IMR-90 (cell line): Measurements from ENCODE around the gene SLC39A11. TPM values are rescaled to one million over a fixed set of nuclear protein-coding genes. Genes with fewer than 3 reads are reported as not detected.

ENCODE experiments used
- ATAC-seq: fragments of 200-7000 bp; cut with Tn5 transposase; 2 replicates; pipeline ENCODE4 v1.9.1; 2020; ENCODE audit warnings: low read depth, mild to moderate bottlenecking, moderate library complexity
- BruUV-seq: library from RNA; stranded (reverse); fragments of 400-500 nt; replicated peaks from 2 replicates; lab custom pipeline; 2021; lab: Mats Ljungman, UMichigan
- CTCF ChIA-PET: fragments of 300-600 bp; formaldehyde crosslinking; extraction: SDS; loops from one replicate; lab custom pipeline; 2021; ENCODE audit warnings: antibody characterized with exemption; lab: Yijun Ruan, JAX
- POLR2A ChIA-PET: fragments of 300-600 bp; sonication (Branson Sonifier 250); formaldehyde crosslinking; loops from one replicate; lab custom pipeline; 2022; ENCODE audit warnings: antibody characterized with exemption; ENCODE audit not compliant: unreplicated experiment; lab: Charles Lee
- DNase-seq: peaks from one replicate; pipeline ENCODE4 v3.0.0; 2013
- H2AFZ ChIP-seq: replicated peaks from 2 replicates; pipeline ENCODE3; 2013; ENCODE audit warnings: low read length, mild to moderate bottlenecking; ENCODE audit not compliant: poor library complexity
- H2AK5ac ChIP-seq: 2 replicates; pipeline ENCODE4 v1.6.1; 2013; ENCODE audit warnings: low read depth, low read length, inconsistent platforms
- H2AK9ac ChIP-seq: replicated peaks from 2 replicates; pipeline ENCODE3; 2013; ENCODE audit warnings: mild to moderate bottlenecking, low read depth, low read length, moderate library complexity; ENCODE audit not compliant: poor library complexity
- H2BK120ac ChIP-seq: 2 replicates; pipeline ENCODE4 v1.6.1; 2013; ENCODE audit warnings: low read depth, low read length, inconsistent platforms
- H2BK15ac ChIP-seq: 3 replicates; pipeline ENCODE4 v1.6.1; 2013; ENCODE audit warnings: low read depth, low read length, inconsistent platforms
- H2BK20ac ChIP-seq: 2 replicates; pipeline ENCODE4 v1.6.1; 2013; ENCODE audit warnings: low read depth, mild to moderate bottlenecking, inconsistent platforms, low read length, moderate library complexity
- H2BK5ac ChIP-seq: 2 replicates; pipeline ENCODE4 v1.6.1; 2013; ENCODE audit warnings: mild to moderate bottlenecking, low read depth, low read length, inconsistent platforms; ENCODE audit not compliant: poor library complexity, severe bottlenecking
- H3K14ac ChIP-seq: replicated peaks from 2 replicates; pipeline ENCODE4 v1.6.1; 2013; ENCODE audit warnings: low read depth, low read length, inconsistent platforms
- H3K18ac ChIP-seq: 2 replicates; pipeline ENCODE4 v1.6.1; 2013; ENCODE audit warnings: low read depth, low read length, control low read depth
- H3K23ac ChIP-seq: 2 replicates; pipeline ENCODE4 v1.6.1; 2013; ENCODE audit warnings: low read depth, low read length, inconsistent platforms
- H3K27ac ChIP-seq: 2 replicates; pipeline ENCODE4 v1.5.1; 2013; ENCODE audit warnings: mild to moderate bottlenecking, control low read depth, low read length; ENCODE audit not compliant: insufficient read depth
- H3K27me3 ChIP-seq: 2 replicates; pipeline ENCODE4 v1.6.1; 2013; ENCODE audit warnings: low read length; ENCODE audit not compliant: control insufficient read depth, insufficient read depth
- H3K36me3 ChIP-seq: 2 replicates; pipeline ENCODE4 v1.6.1; 2013; ENCODE audit warnings: low read length, mixed read lengths; ENCODE audit not compliant: control insufficient read depth, insufficient read depth
- H3K4ac ChIP-seq: 2 replicates; pipeline ENCODE4 v1.6.1; 2013; ENCODE audit warnings: low read depth, low read length, inconsistent platforms
- H3K4me1 ChIP-seq: 2 replicates; pipeline ENCODE4 v1.6.1; 2013; ENCODE audit warnings: low read length, mixed read lengths; ENCODE audit not compliant: control insufficient read depth, insufficient read depth
- H3K4me2 ChIP-seq: 2 replicates; pipeline ENCODE4 v1.6.1; 2013; ENCODE audit warnings: low read depth, mild to moderate bottlenecking, control low read depth, low read length, moderate library complexity
- H3K4me3 ChIP-seq: 2 replicates; pipeline ENCODE4 v1.5.1; 2013; ENCODE audit warnings: low read depth, mild to moderate bottlenecking, control low read depth, low read length, moderate library complexity; ENCODE audit not compliant: insufficient read depth
- H3K56ac ChIP-seq: 2 replicates; pipeline ENCODE4 v1.6.1; 2013; ENCODE audit warnings: low read length, inconsistent platforms; ENCODE audit not compliant: insufficient read depth; ENCODE audit errors: extremely low read depth
- H3K79me1 ChIP-seq, 2 experiments: 2 replicates each; pipeline ENCODE4 v1.6.1; 2013; ENCODE audit warnings: low read length in 2 of 2, inconsistent platforms in 1 of 2, low read depth in 1 of 2
- H3K9ac ChIP-seq: 2 replicates; pipeline ENCODE4 v1.6.1; 2013; ENCODE audit warnings: low read depth, low read length, control low read depth
- H3K9me1 ChIP-seq: 2 replicates; pipeline ENCODE4 v1.6.1; 2013; ENCODE audit warnings: low read length, inconsistent platforms; ENCODE audit not compliant: insufficient read depth
- H3K9me3 ChIP-seq: 2 replicates; pipeline ENCODE4 v1.6.1; 2013; ENCODE audit warnings: low read length; ENCODE audit not compliant: control insufficient read depth, insufficient read depth
- H4K20me1 ChIP-seq: 2 replicates; pipeline ENCODE4 v1.6.1; 2013; ENCODE audit warnings: low read length, inconsistent platforms; ENCODE audit not compliant: insufficient read depth
- H4K5ac ChIP-seq: 2 replicates; pipeline ENCODE4 v1.6.1; 2013; ENCODE audit warnings: mild to moderate bottlenecking, low read depth, low read length, control low read depth
- H4K8ac ChIP-seq, 2 experiments: 2 replicates each; pipeline ENCODE4 v1.6.1; 2013; ENCODE audit warnings: low read depth in 2 of 2, low read length in 2 of 2, control low read depth in 1 of 2, inconsistent platforms in 1 of 2
- H4K91ac ChIP-seq: 2 replicates; pipeline ENCODE4 v1.6.1; 2013; ENCODE audit warnings: low read depth, low read length, inconsistent platforms; ENCODE audit not compliant: insufficient read depth
- BHLHE40 ChIP-seq: fragments of 150-350 bp; IDR thresholded peaks from 2 replicates; pipeline ENCODE4 v1.6.1; 2016; ENCODE audit warnings: mild to moderate bottlenecking, low read depth, low read length
- CEBPB ChIP-seq: IDR thresholded peaks from 2 replicates; pipeline ENCODE4 v1.6.1; 2012; ENCODE audit warnings: low read depth, low read length, improper control_type of control experiment
- CHD1 ChIP-seq: IDR thresholded peaks from 2 replicates; pipeline ENCODE4 v1.6.1; 2012; ENCODE audit warnings: low read depth, low read length, improper control_type of control experiment
- CTCF ChIP-seq: conservative IDR thresholded peaks from 2 replicates; pipeline ENCODE4 v1.5.1; 2012; ENCODE audit warnings: mild to moderate bottlenecking, low read depth, low read length, improper control_type of control experiment
- ELK1 ChIP-seq: fragments of 150-350 bp; IDR thresholded peaks from 2 replicates; pipeline ENCODE4 v1.6.1; 2016; ENCODE audit warnings: low read depth, mild to moderate bottlenecking, low read length, moderate library complexity, borderline replicate concordance
- FOS ChIP-seq: fragments of 150-350 bp; IDR thresholded peaks from 2 replicates; pipeline ENCODE4 v1.6.1; 2016; ENCODE audit warnings: low read depth, low read length
- MAFK ChIP-seq: IDR thresholded peaks from 2 replicates; pipeline ENCODE4 v1.6.1; 2012; ENCODE audit warnings: low read depth, low read length, improper control_type of control experiment
- MAZ ChIP-seq: IDR thresholded peaks from 2 replicates; pipeline ENCODE4 v1.6.1; 2012; ENCODE audit warnings: low read depth, mild to moderate bottlenecking, low read length, improper control_type of control experiment, moderate library complexity, borderline replicate concordance
- MXI1 ChIP-seq: IDR thresholded peaks from 2 replicates; pipeline ENCODE4 v1.6.1; 2012; ENCODE audit warnings: low read depth, mild to moderate bottlenecking, low read length, moderate library complexity, borderline replicate concordance
- NFE2L2 ChIP-seq: fragments of 150-350 bp; IDR thresholded peaks from 2 replicates; pipeline ENCODE4 v1.6.1; 2016; ENCODE audit warnings: low read depth, mild to moderate bottlenecking, low read length
- POLR2A ChIP-seq: IDR thresholded peaks from 2 replicates; pipeline ENCODE4 v1.6.1; 2012; ENCODE audit warnings: mild to moderate bottlenecking, low read depth, low read length
- RAD21 ChIP-seq: IDR thresholded peaks from 2 replicates; pipeline ENCODE4 v1.6.1; 2012; ENCODE audit warnings: low read length, improper control_type of control experiment
- RCOR1 ChIP-seq: IDR thresholded peaks from 2 replicates; pipeline ENCODE4 v1.6.1; 2012; ENCODE audit warnings: mild to moderate bottlenecking, low read length, improper control_type of control experiment; ENCODE audit not compliant: insufficient replicate concordance
- RFX5 ChIP-seq: IDR thresholded peaks from 2 replicates; pipeline ENCODE4 v1.8.0; 2012; ENCODE audit warnings: low read depth, mild to moderate bottlenecking, low read length, moderate library complexity
- SMC3 ChIP-seq: fragments of 150-350 bp; IDR thresholded peaks from 2 replicates; pipeline ENCODE4 v1.6.1; 2016; ENCODE audit warnings: low read depth, mild to moderate bottlenecking, antibody characterized with exemption, low read length, moderate library complexity
- WGBS, 2 experiments: methylation state at CpG; one replicate each; pipeline versions ENCODE4 v1.1.5 to v1.1.7; 2013; ENCODE audit warnings: missing lambda C conversion rate in 2 of 2; ENCODE audit not compliant: insufficient read length in 1 of 2; ENCODE audit errors: extremely low coverage in 2 of 2; 5-methylcytosine and 5-hydroxymethylcytosine counted together
- dilution Hi-C: fragments of 300-500 bp; cut with HindIII; formaldehyde crosslinking; loops from one replicate; pipeline ENCODE4 v1.14.3; 2018; ENCODE audit warnings: low sequenced_read_pairs; ENCODE audit not compliant: unreplicated experiment
- in situ Hi-C: fragments of 300-500 bp; cut with MboI; formaldehyde crosslinking; loops from 3 replicates; pipeline ENCODE4 v1.14.3; 2019; ENCODE audit warnings: low sequenced_read_pairs, inconsistent platforms, mixed read lengths
- intact Hi-C: fragments of 100-400 bp; cut with micrococcal nuclease; formaldehyde crosslinking; loops from 2 replicates; pipeline ENCODE4 v1.10.0; 2022
- polyA plus RNA-seq, 3 experiments: library from polyadenylated mRNA; depleted of rRNA; stranded (reverse); fragments of >200 nt; gene quantifications; 2 replicates each; pipeline ENCODE4 v1.2.3, GENCODE V29; 2012; ENCODE audit warnings: low replicate concordance in 1 of 3
- total RNA-seq: library from RNA; depleted of rRNA; stranded (reverse); fragments of >200 nt; gene quantifications from 2 replicates; pipeline ENCODE4 v1.2.3, GENCODE V29; 2012
- TF ChIP-seq, protein P1 (sequence below): fragments of 150-350 bp; IDR thresholded peaks from 2 replicates; pipeline ENCODE4 v1.6.1; 2017; ENCODE audit warnings: mild to moderate bottlenecking, antibody characterized with exemption, low read length, low read depth

The SLC39A11 gene
- total and polyA plus RNA-seq, 2 of the 4 experiments (the other 2 are of a cell fraction): 8.8 to 14.3 TPM

DNA sequence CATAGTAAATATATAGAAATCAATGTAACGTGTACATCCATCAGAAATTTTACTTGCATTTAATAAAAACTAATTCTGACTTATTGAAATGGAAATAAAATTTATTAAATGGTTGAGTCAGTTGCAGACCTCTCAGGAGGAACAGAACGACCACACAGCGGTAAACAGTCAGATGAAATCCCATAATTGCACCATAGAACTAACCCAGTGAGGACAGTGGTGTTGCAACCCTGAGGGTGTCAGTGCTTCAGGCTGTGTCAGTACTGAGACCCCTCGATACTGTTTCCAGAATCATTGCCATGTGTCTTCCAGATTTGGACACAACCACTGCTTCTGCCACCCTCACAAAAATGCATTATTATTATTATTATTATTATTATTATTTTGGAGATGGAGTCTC, 43.3 kb upstream of the SLC39A11 start:
- ATAC-seq (no peak), DNase-seq (no peak)
- TF ChIP-seq, protein P1, sequence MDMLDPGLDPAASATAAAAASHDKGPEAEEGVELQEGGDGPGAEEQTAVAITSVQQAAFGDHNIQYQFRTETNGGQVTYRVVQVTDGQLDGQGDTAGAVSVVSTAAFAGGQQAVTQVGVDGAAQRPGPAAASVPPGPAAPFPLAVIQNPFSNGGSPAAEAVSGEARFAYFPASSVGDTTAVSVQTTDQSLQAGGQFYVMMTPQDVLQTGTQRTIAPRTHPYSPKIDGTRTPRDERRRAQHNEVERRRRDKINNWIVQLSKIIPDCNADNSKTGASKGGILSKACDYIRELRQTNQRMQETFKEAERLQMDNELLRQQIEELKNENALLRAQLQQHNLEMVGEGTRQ: no peak
- no peak for TF ChIP-seq POLR2A
- no peak for TF ChIP-seq ELK1
- TF ChIP-seq NFE2L2: no peak
- TF ChIP-seq CTCF: no peak
- no peak for TF ChIP-seq MXI1
- no peak for TF ChIP-seq RAD21
- TF ChIP-seq BHLHE40: no peak
- TF ChIP-seq CHD1: no peak
- TF ChIP-seq RCOR1: no peak
- no peak for TF ChIP-seq SMC3
- no peak for TF ChIP-seq RFX5
- TF ChIP-seq CEBPB: no peak
- TF ChIP-seq MAFK: no peak
- no peak for TF ChIP-seq FOS
- no peak for TF ChIP-seq MAZ
- no peak overlapping the region for H3K4me3 ChIP-seq
- no peaks in the 10 kb centered on the region for H4K20me1 ChIP-seq
- H3K4me1 ChIP-seq: no peaks in the 10 kb centered on the region
- no peak overlapping the region for H2BK20ac ChIP-seq
- no peak overlapping the region for H3K56ac ChIP-seq
- H3K9me3 ChIP-seq: no peaks in the 10 kb centered on the region
- peaks cover 12% of the 10 kb centered on the region for H3K27me3 ChIP-seq
- no peak overlapping the region for H2BK5ac ChIP-seq
- no peak overlapping the region for H2BK15ac ChIP-seq
- no peak overlapping the region for H3K4me2 ChIP-seq
- no peak overlapping the region for H2BK120ac ChIP-seq
- in situ Hi-C loops (no loop called here), intact Hi-C loops (no loop called here), dilution Hi-C loops (no loop called here)
- H3K9ac ChIP-seq: no peak overlapping the region
- H3K27ac ChIP-seq: no peak overlapping the region
- no peak overlapping the region for H4K5ac ChIP-seq
- H3K18ac ChIP-seq: no peak overlapping the region
- H3K14ac ChIP-seq: no peak overlapping the region
- no TSS peak for BruUV-seq
- no peak overlapping the region for H2AFZ ChIP-seq
- no peak overlapping the region for H4K8ac ChIP-seq
- no peaks in the 10 kb centered on the region for H3K79me1 ChIP-seq
- 54% methylated on average over 2 of the region's 4 CpGs; no CpG with 5 or more reads in 1 of the 2 experiments for whole genome bisulfite sequencing, 2 experiments
- ChIA-PET CTCF (no interaction called here), POLR2A (no interaction called here)
- H3K9me1 ChIP-seq: no peaks in the 10 kb centered on the region
- no peak overlapping the region for H2AK5ac ChIP-seq
- no peaks in the 10 kb centered on the region for H3K36me3 ChIP-seq
- no peak overlapping the region for H3K23ac ChIP-seq
- no peak overlapping the region for H3K4ac ChIP-seq
- no peak overlapping the region for H2AK9ac ChIP-seq
- no peak overlapping the region for H4K91ac ChIP-seq
